SK-N-SH (cell line): ENCODE measurements around the gene PPP1R14C. TPM values are rescaled to one million over a fixed set of nuclear protein-coding genes. Genes with fewer than 3 reads are reported as not detected.

Source experiments
- CTCF ChIA-PET: fragments of 300-600, 350-600 bp; formaldehyde crosslinking; extraction: SDS; loops from one replicate; lab custom pipeline; 2021; lab: Yijun Ruan, JAX
- POLR2A ChIA-PET: fragments of 350-600 bp; sonication (Branson Sonifier 250); formaldehyde crosslinking; extraction: SDS; loops from one replicate; lab custom pipeline; 2020; ENCODE audit warnings: antibody characterized with exemption, inconsistent platforms; lab: Yijun Ruan, JAX
- DNase-seq: peaks from one replicate; pipeline ENCODE4 v3.0.0; 2012
- H2AFZ ChIP-seq: fragments of 200-600 bp; sonication (generic); 2 replicates; pipeline ENCODE4 v1.8.1; 2016; ENCODE audit warnings: antibody characterized with exemption, mild to moderate bottlenecking, low read depth
- H3F3A ChIP-seq: fragments of 200-600 bp; sonication (generic); replicated peaks from 2 replicates; pipeline ENCODE3; 2016; ENCODE audit warnings: antibody characterized with exemption, mild to moderate bottlenecking; ENCODE audit not compliant: insufficient read depth
- H3K27ac ChIP-seq, 2 experiments: fragments of 200-500 bp in 1 of 2; fragments of 200-600 bp in 1 of 2; sonication (Bioruptor generic) in 1 of 2; sonication (generic), shearing (Covaris generic) in 1 of 2; 2 replicates each; pipeline versions ENCODE4 v1.5.1 to v1.6.1; 2014 to 2016; ENCODE audit warnings: low read depth in 2 of 2, inconsistent platforms in 1 of 2, low read length in 1 of 2, mild to moderate bottlenecking in 1 of 2, mixed read lengths in 1 of 2
- H3K27me3 ChIP-seq: fragments of 200-600 bp; sonication (generic), shearing (Covaris generic); 2 replicates; pipeline ENCODE4 v1.6.1; 2016; ENCODE audit warnings: mixed run types; ENCODE audit not compliant: insufficient read depth
- H3K36me3 ChIP-seq, 2 experiments: fragments of 200-500 bp in 1 of 2; fragments of 200-600 bp in 1 of 2; sonication (Bioruptor generic) in 1 of 2; sonication (generic) in 1 of 2; replicated peaks in 1 of 2; 2 replicates each; pipeline versions ENCODE3 to v1.5.1; 2014 to 2016; ENCODE audit warnings: low read length in 1 of 2, mild to moderate bottlenecking in 1 of 2; ENCODE audit not compliant: insufficient read depth in 2 of 2, control insufficient read depth in 1 of 2
- H3K4me1 ChIP-seq, 2 experiments: fragments of 200-500 bp in 1 of 2; fragments of 200-600 bp in 1 of 2; sonication (Bioruptor generic) in 1 of 2; sonication (generic), shearing (Covaris generic) in 1 of 2; 2 replicates each; pipeline versions ENCODE4 v1.5.1 to v1.6.1; 2014 to 2016; ENCODE audit warnings: low read depth in 1 of 2, low read length in 1 of 2, mixed run types in 1 of 2; ENCODE audit not compliant: insufficient read depth in 2 of 2, control insufficient read depth in 1 of 2
- H3K4me2 ChIP-seq: fragments of 200-600 bp; sonication (generic), shearing (Covaris generic); 2 replicates; pipeline ENCODE4 v1.6.1; 2017; ENCODE audit warnings: mixed run types
- H3K4me3 ChIP-seq, 2 experiments: fragments of 200-500 bp in 1 of 2; fragments of 200-600 bp in 1 of 2; sonication (Bioruptor generic) in 1 of 2; sonication (generic), shearing (Covaris generic) in 1 of 2; 2 replicates each; pipeline versions ENCODE4 v1.5.1 to v1.8.1; 2014 to 2016; ENCODE audit warnings: low read depth in 2 of 2, inconsistent platforms in 1 of 2, low read length in 1 of 2, mild to moderate bottlenecking in 1 of 2, mixed read lengths in 1 of 2, moderate library complexity in 1 of 2
- H3K79me2 ChIP-seq: fragments of 200-600 bp; sonication (generic); 2 replicates; pipeline ENCODE4 v1.8.1; 2017; ENCODE audit warnings: mild to moderate bottlenecking; ENCODE audit not compliant: insufficient read depth
- H3K9ac ChIP-seq: fragments of 200-600 bp; sonication (generic); 2 replicates; pipeline ENCODE4 v1.6.1; 2017; ENCODE audit warnings: mixed run types
- H3K9me2 ChIP-seq: fragments of 200-600 bp; sonication (generic); 2 replicates; pipeline ENCODE4 v1.6.1; 2017; ENCODE audit warnings: mixed run types
- H3K9me3 ChIP-seq: fragments of 200-600 bp; sonication (generic); 2 replicates; pipeline ENCODE4 v1.6.1; 2017; ENCODE audit warnings: mixed run types, mild to moderate bottlenecking, moderate library complexity
- H4K20me1 ChIP-seq: fragments of 200-600 bp; sonication (generic); 2 replicates; pipeline ENCODE4 v1.6.1; 2017; ENCODE audit warnings: mild to moderate bottlenecking, mixed run types; ENCODE audit not compliant: insufficient read depth
- CHD2 ChIP-seq: fragments of 150-350 bp; IDR thresholded peaks from 2 replicates; pipeline ENCODE4 v1.6.1; 2018; ENCODE audit warnings: low read length; ENCODE audit not compliant: partially characterized antibody
- ELF1 ChIP-seq: IDR thresholded peaks from 2 replicates; pipeline ENCODE4 v1.4.0; 2012
- FOSL2 ChIP-seq: IDR thresholded peaks from 2 replicates; pipeline ENCODE4 v1.4.0; 2012; ENCODE audit warnings: low read depth, mild to moderate bottlenecking, moderate library complexity, borderline replicate concordance
- IRF3 ChIP-seq: fragments of 150-350 bp; IDR thresholded peaks from 2 replicates; pipeline ENCODE4 v1.6.1; 2016; ENCODE audit warnings: mild to moderate bottlenecking, low read depth, low read length
- MEF2A ChIP-seq: IDR thresholded peaks from 2 replicates; pipeline ENCODE4 v1.4.0; 2012; ENCODE audit warnings: low read depth, borderline replicate concordance
- MXI1 ChIP-seq: IDR thresholded peaks from 2 replicates; pipeline ENCODE4 v1.6.1; 2012; ENCODE audit warnings: mild to moderate bottlenecking, low read depth, low read length, improper control_type of control experiment
- POLR2AphosphoS5 ChIP-seq: IDR thresholded peaks from 2 replicates; pipeline ENCODE4 v1.6.1; 2012; ENCODE audit warnings: low read depth, low read length
- RAD21 ChIP-seq: IDR thresholded peaks from 2 replicates; pipeline ENCODE4 v1.6.1; 2012; ENCODE audit warnings: mild to moderate bottlenecking, low read length
- RCOR1 ChIP-seq: fragments of 150-350 bp; IDR thresholded peaks from 2 replicates; pipeline ENCODE4 v1.6.1; 2017; ENCODE audit warnings: antibody characterized with exemption, low read length
- SIN3A ChIP-seq: IDR thresholded peaks from 2 replicates; pipeline ENCODE4 v1.6.1; 2012; ENCODE audit warnings: low read depth, mild to moderate bottlenecking, low read length, moderate library complexity, borderline replicate concordance
- TAF1 ChIP-seq: IDR thresholded peaks from 2 replicates; pipeline ENCODE4 v1.6.1; 2012; ENCODE audit warnings: low read depth, mild to moderate bottlenecking, low read length, moderate library complexity, borderline replicate concordance
- TCF12 ChIP-seq: IDR thresholded peaks from 2 replicates; pipeline ENCODE4 v1.4.0; 2012
- ZBTB33 ChIP-seq: IDR thresholded peaks from 2 replicates; pipeline ENCODE4 v1.4.0; 2012; ENCODE audit warnings: low read depth, borderline replicate concordance
- WGBS: methylation state at CpG from one replicate; pipeline ENCODE4 v1.1.6; 2017; ENCODE audit warnings: low lambda C conversion rate; 5-methylcytosine and 5-hydroxymethylcytosine counted together
- polyA plus RNA-seq, 3 experiments: library from polyadenylated mRNA; depleted of rRNA; stranded (reverse); fragments of >200 nt; gene quantifications; 2 replicates each; pipeline ENCODE4 v1.2.3, GENCODE V29; 2012

The PPP1R14C gene
- polyA plus RNA-seq, 1 of the 3 experiments (the other 2 are of a cell fraction), result not detected

GRCh38 chr6:150272976-150273315 is 130.1 kb downstream of the PPP1R14C start:
- CTCF ChIA-PET, result no interaction called here
- TF ChIP-seq IRF3, result no peak
- no peak for TF ChIP-seq RAD21
- no peak for TF ChIP-seq POLR2AphosphoS5

GRCh38 chr6:150273457-150274309 is 130.8 kb downstream of the PPP1R14C start:
- no peak overlapping the region for H3K27ac ChIP-seq
- no peak overlapping the region for H3K9ac ChIP-seq
- H3K4me2 ChIP-seq, result no peak overlapping the region
- no peak overlapping the region for H3K4me3 ChIP-seq
- peaks cover 6% of the 10 kb centered on the region; the same call in 1 of the 2 replicates for H3K27me3 ChIP-seq
- no peaks in the 10 kb centered on the region for H3K9me2 ChIP-seq
- no peaks in the 10 kb centered on the region for H3K36me3 ChIP-seq
- ChIA-PET CTCF (no interaction called here), POLR2A (no interaction called here)
- TF ChIP-seq CHD2 (no peak), MEF2A (no peak), ELF1 (no peak), RCOR1 (no peak), IRF3 (no peak), TAF1 (no peak), RAD21 (no peak), SIN3A (no peak), FOSL2 (no peak), TCF12 (no peak), POLR2AphosphoS5 (no peak), ZBTB33 (no peak), MXI1 (no peak)
- H2AFZ ChIP-seq, result no peak overlapping the region
- no peaks in the 10 kb centered on the region for H3K79me2 ChIP-seq
- no peak for DNase-seq
- no peaks in the 10 kb centered on the region for H3K9me3 ChIP-seq
- no peaks in the 10 kb centered on the region for H3K4me1 ChIP-seq
- H4K20me1 ChIP-seq, result no peaks in the 10 kb centered on the region
- 29% methylated on average over 11 of the region's 15 CpGs for WGBS
- H3F3A ChIP-seq, result no peaks in the 10 kb centered on the region

More at GRCh38 chr6:150272976-150273315, 130.1 kb downstream of the PPP1R14C start:
- POLR2A ChIA-PET, result no interaction called here
- DNase-seq, result no peak
- Histone ChIP-seq H3K4me1 (no peaks in the 10 kb centered on the region), H3F3A (peaks cover under 1% of the 10 kb centered on the region), H3K27ac (no peak overlapping the region), H2AFZ (no peak overlapping the region), H3K9me2 (no peaks in the 10 kb centered on the region), H3K9me3 (no peaks in the 10 kb centered on the region), H4K20me1 (no peaks in the 10 kb centered on the region), H3K9ac (no peak overlapping the region), H3K4me2 (no peak overlapping the region), H3K79me2 (no peaks in the 10 kb centered on the region), H3K4me3 (no peak overlapping the region), H3K27me3 (peaks cover 6% of the 10 kb centered on the region; the same call in 1 of the 2 replicates), H3K36me3 (no peaks in the 10 kb centered on the region)
- WGBS, result 6% methylated on average over 2 of the region's 2 CpGs
